Thyroid gland (tissue), 4 donors: ENCODE results near the gene MYO3A. TPM values are rescaled to one million over a fixed set of nuclear protein-coding genes. Genes with fewer than 3 reads are reported as not detected.

Experiments
- DNase-seq, 2 donors: peaks; one replicate each; pipeline ENCODE4 v3.0.0-alpha.2; 2019
- H3K27ac ChIP-seq, 3 donors: fragments of 200-600 bp; sonication (generic); 1 replicate in 2 of 3; 2 replicates in 1 of 3; pipeline ENCODE4 v1.5.1; 2016 to 2019; ENCODE audit warnings: mild to moderate bottlenecking in 1 of 3, moderate library complexity in 1 of 3
- H3K27me3 ChIP-seq: fragments of 200-600 bp; sonication (generic); one replicate; pipeline ENCODE4 v1.5.1; 2019
- H3K36me3 ChIP-seq, 2 donors: fragments of 200-600 bp; sonication (generic); one replicate each; pipeline ENCODE4 v1.5.1; 2016 to 2019
- H3K4me1 ChIP-seq, 2 donors: fragments of 200-600 bp; sonication (generic); one replicate each; pipeline ENCODE4 v1.5.1; 2017 to 2019
- H3K4me3 ChIP-seq, 3 donors: fragments of 200-600 bp; sonication (generic); replicated peaks in 1 of 3; 1 replicate in 2 of 3; 2 replicates in 1 of 3; pipeline ENCODE4 v1.5.1; 2016; ENCODE audit warnings: mild to moderate bottlenecking in 1 of 3
- H3K9me3 ChIP-seq: fragments of 200-600 bp; sonication (generic); one replicate; pipeline ENCODE4 v1.5.1; 2017
- CTCF ChIP-seq, 6 experiments: fragments of 200-600 bp in 3 of 6; fragments of 450-650 bp in 3 of 6; sonication (generic) in 3 of 6; IDR thresholded peaks; one replicate each; pipeline ENCODE4 v1.5.1; 2016 to 2019; ENCODE audit warnings: antibody characterized with exemption in 6 of 6, mild to moderate bottlenecking in 2 of 6, inconsistent platforms in 1 of 6, moderate library complexity in 1 of 6
- POLR2A ChIP-seq, 2 donors: fragments of 450-650 bp; IDR thresholded peaks; one replicate each; pipeline ENCODE4 v1.6.1; 2017; ENCODE audit warnings: antibody characterized with exemption in 2 of 2, mild to moderate bottlenecking in 2 of 2, moderate library complexity in 1 of 2
- WGBS, 2 donors: methylation state at CpG; one replicate each; pipeline ENCODE4 v1.1.5; 2017; 5-methylcytosine and 5-hydroxymethylcytosine counted together
- intact Hi-C: fragments of 100-400 bp; cut with DNase I; formaldehyde crosslinking; loops from one replicate; pipeline ENCODE4 v1.15.1; 2023
- total RNA-seq, 4 donors: library from RNA; depleted of rRNA; stranded (reverse); fragments of >200 nt; gene quantifications; one replicate each; pipeline ENCODE4 v1.2.3, GENCODE V29; 2016

MYO3A gene
- total RNA-seq, 4 donors from 2014 or later, result 1.6 to 2.9 (median 2.2) TPM

- intact Hi-C loops, result no loop called here
Observed at GRCh38 chr10:26259341-26259740, 325.3 kb downstream of the MYO3A start.

More at GRCh38 chr10:26259341-26259740, 325.3 kb downstream of the MYO3A start:
- Histone ChIP-seq H3K27ac (no peak overlapping the region), H3K4me3 (no peak overlapping the region), H3K27me3 (no peaks in the 10 kb centered on the region), H3K36me3 (no peaks in the 10 kb centered on the region), H3K4me1 (no peaks in the 10 kb centered on the region), H3K9me3 (no peaks in the 10 kb centered on the region)
- DNase-seq, result no peak
- WGBS, 2 donors, result 48 to 49% methylated on average over 1 of the region's 1 CpG
- no peak for TF ChIP-seq CTCF (IDR thresholded peaks at IDR 0.05)
- TF ChIP-seq POLR2A (IDR thresholded peaks at IDR 0.05), result no peak
